NAMALWA (cell line): ENCODE measurements around the gene MPC1L.
A peak's percentile ranks its signal among the peaks of the same experiment; 100 is the strongest.

Experiments
- DNase-seq: peaks from one replicate; pipeline ENCODE4 v3.0.0-alpha.2; 2015; ENCODE audit warnings: low spot score

MPC1L gene

DNA sequence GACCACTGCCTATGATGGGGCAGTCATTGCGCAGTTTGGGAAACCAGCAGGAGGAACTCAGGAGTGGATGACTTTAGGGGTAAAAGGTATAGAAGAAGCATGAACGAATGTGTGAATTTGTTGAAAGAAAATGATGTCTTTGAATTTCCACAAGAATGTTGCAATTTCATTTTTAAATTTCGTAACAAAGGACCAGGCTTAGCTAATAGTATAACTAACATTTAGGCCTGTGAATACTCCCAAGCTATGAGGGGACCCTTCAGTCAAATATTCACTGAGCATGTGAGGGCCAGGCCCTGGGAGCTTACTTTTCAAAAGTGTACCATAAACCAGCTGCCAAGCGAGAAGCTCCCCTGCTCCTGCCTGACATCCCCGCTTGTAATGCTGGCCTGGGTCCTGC lies 5.3 kb downstream of the MPC1L start:
- no peak for DNase-seq

DNA sequence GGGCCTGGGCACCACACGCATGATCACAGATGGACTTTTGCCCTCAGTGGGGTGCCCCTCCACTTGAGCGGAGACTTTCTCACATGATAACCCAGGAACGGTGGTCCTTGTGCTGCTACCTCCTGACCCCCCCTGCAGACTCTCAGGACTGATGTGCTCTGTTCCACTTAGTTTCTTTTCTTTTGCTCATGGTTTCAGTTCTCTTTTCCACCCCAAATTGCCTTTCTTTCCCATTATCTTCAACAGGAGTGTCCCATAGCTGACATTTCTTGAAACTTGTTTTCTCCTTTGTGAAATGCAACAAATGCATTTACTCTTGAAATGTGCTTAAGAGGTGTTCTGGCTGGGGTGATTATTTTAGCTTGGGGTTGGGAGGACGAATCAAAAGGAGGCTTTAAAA lies 9.0 kb downstream of the MPC1L start:
- DNase-seq, result no peak

DNA sequence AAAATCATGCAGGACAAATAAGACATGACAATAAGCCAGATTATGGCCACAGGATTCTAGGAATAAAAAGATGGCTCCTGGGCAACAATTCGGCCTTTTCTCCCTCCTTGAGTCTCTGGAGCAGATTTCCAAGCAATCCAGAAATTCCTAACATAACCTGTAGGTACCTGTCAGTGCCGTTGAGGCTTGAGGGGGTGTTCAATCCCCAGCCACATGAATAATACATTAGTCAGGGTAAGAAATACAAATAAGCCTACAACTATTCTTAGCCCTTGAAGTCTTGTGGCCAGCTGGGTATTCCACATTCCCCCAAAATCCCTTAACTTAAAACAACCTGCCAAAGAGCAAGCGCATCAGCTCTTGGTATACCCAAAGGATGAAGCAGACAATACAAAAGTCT lies 14.5 kb downstream of the MPC1L start:
- DNase-seq, result no peak

DNA sequence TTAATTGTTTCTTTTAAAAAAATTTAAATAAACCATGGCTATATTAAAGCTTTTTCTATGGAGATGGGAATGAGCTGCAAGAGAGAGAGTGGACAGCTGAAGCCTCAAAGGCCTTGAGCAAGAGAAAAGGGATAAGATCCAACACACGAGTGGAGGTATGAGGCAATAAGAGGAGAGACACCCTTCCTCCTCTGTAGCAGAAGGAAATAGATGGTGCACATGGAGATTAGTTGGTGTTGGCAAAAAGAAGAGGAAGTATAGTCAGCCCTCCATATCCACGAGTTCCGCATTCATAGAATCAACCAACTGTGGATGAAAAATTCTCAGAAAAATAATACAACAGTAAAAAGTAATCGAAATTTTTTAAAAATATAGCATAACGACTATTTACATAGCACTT lies 20.9 kb downstream of the MPC1L start:
- peak; percentile 59 for DNase-seq

DNA sequence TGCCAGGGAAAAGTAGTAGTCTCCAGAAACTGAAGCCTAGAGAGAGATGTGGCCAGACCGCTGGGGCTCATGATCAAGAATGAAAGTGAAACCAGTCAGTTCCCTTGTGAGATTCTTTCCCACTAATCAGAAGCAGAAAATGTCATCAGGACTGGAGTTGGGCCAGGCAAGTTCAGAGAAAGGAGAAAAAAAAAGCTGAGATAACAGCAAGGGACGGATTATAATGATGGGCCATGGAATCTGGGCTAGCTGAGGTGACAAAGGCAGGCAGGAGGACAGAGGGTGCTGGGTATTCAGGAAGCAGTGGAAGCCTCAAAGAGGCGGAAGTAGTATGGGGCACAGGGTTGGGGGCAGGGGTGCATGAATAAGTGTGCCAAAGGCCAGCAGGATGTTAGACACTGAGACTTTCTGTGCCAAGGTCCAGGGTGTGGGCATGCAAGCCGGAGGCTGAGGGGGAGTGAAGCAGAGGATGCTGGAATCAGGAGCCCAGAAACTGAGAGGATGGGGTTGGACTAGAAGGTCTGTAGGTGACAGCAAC lies 21.7 kb downstream of the MPC1L start:
- peak; percentile 74 for DNase-seq

DNA sequence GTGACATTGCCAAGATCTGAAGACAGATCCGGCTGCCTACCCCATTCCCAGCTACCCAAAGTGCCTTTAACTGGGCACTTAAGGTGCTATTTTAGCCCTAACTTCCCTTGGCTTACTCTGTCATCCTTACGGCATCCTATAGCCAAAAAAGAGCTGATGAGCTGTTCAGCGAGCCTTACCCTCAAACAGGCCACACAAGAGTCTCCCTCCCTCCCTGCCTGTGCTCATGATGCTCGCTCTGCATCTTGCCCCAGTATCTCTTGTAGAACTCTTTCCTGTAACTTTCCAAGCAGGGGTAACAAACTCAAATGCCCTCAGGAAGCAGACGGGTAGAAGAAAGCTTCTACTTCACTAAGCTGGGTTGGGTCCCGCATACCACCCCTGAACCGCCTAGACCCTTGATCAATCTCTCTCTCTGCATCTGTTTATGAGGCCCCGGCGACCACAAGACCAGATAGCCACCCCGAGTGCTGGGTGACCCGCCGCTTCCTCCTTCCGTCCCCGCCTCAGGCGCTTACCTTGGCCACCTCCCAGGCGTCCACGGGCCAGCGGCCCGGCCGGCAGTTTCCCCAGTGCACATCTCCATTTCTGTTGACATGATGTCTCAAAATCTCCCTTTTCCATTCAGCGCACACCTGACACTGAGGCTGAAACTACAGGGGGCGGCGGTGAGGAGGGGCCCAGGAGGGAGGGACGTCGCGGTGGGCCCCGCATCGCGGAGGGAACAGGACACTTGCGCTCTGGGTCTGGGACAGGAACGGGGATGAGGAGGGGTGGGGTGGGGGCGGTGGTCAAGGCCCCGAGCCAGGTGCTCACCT lies 23.5 kb downstream of the MPC1L start:
- DNase-seq, result peak; percentile 46

DNA sequence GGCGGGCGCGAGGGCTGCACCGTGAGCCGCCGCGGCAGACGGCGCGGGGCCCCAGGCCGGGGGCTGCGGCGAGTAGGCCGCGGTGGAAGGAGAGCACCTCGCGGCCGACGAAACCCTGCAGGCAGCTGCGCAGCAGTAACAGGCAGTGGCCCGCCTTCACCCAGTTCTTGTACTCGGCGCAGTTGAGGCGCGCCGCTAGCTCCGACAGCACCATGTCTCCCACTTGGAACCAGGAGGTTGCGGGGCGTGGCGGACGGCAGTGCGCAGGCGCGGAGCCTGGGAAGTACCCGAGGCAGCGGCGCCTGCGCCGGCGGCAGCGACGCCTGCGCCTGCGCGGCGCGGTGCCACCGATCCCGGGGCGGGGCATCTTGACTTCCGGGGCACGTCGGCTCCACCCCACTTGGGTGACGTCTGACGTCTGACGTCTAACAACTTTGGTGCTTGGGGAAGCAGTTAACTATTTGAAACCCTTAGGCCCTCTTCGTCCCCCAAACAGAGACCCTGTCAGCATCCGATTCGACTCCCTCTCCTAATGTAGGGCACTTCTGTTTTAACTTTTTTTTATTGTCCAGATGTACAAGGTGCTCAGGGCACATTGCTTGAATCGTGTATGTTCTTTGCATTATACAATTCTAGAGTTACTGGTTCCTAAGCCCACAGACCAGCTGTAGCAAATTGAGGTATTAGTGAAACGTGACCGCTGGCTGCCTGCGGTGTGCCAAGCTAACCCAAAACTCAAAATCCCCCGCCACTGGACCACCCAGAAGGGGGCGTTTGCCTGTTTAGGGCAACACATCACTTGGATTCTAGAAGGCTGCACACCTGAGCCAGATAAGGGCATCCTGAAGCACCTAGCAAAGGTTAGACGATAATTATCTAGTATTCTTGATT lies 24.3 kb downstream of the MPC1L start, which contains the start of gene CXorf38:
Gene CXorf38, minus strand, starts transcription at position 255 of the 891 bp plus-strand sequence. Its CDS starts 41 bp downstream, at position 214.
- DNase-seq, result peak; percentile 91

DNA sequence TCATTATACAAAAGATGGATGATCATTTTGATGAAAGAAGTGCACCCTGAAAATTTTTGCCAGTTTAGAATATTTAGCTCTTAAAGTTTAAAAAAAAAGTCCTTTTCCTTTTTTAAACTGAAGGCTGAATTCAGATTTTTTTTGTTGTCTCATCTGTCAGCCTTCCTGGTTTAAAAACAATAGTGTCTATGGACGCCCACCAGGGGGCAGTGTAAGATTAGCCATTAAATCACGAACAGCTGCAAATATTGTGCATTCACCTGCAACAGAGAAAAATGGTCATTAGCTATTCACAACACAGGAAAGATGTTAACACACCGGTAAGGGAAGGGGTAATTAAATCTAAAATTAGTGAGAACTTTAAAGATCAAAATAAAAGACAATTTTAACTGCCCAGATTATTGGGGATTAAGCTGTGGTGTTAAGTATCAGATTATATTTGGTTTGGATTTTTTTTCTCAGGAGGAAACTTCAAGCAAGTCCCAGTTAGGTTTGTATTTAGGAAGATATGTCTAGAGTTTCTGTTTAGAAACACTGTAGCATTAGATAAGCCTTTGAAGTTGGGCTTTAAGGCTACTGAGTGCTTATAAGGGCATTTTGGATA lies 28.5 kb downstream of the MPC1L start:
- peak; percentile 74 for DNase-seq

DNA sequence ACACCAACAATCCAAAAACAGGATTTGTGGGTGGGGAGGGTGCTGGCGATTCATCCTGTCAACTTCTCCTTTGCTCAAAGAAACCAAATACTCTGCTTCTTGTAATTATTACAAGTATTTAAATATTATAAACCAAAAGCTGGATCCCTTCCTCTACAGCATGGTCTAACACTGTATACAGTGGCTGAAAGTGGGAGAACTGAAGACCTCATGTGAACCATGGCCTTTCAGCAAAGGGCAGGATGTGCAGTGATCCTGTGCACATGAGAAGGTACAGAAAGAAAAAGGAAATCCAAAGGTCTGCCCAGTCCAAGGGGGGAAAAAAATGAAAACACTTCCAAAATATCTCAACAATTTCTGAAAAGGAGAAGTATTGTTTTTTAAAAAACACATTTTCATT lies 29.4 kb downstream of the MPC1L start:
- DNase-seq, result no peak

DNA sequence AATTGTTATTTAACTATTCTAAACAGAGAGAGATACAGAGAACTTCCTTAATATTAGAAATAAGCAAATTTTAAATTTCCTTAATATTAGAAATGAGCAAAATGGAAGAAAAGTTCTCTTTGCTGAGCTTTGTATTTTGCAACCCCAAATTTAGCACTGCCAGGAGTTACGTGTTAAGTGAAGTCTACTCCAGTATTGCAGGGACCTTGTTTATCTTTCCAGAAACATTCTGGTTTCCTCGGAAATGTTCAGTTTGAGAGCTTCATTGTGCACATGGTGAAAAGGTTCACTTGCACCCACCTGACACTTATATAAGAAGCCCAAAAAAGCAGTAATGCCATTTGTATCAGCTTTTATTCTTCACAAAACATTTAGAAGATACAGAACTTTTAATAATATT lies 30.3 kb downstream of the MPC1L start:
- DNase-seq, result no peak

DNA sequence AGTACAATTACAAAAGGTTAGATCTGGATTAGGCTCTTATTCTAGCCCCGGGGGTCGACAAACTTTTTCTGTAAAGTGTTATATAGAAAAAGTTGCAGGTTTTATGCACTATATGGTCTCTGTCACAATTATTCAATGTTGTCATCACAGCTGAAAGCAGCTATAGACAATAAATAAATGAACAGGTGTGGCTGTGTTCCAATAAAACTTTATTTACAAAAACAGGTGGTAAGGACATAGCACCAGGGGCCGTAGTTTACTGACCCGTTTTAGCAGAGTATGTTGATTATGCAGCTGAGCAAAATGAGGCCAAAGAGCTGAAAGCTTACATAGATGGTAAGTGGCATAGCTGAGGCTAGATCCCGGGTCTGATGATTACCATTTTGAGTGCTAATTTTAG lies 37.2 kb downstream of the MPC1L start:
- no peak for DNase-seq

DNA sequence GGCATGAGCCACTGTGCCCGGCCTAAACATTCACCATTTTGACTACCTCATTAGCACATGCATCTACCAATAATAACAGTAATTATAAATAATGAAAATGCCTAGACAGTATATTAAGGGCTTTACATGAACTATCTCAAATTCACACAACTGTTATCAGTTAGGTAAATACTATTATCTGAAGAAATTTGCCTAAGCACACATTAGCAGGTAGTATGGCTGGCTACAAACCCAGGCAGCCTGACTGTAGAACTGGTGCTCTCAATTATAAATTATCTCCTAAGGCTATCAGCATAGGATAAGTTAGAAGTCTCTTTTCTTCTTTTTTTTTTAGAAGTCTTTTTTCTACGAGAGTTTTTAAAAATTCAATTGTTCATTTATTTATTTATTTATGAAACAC lies 38.3 kb downstream of the MPC1L start:
- no peak for DNase-seq

DNA sequence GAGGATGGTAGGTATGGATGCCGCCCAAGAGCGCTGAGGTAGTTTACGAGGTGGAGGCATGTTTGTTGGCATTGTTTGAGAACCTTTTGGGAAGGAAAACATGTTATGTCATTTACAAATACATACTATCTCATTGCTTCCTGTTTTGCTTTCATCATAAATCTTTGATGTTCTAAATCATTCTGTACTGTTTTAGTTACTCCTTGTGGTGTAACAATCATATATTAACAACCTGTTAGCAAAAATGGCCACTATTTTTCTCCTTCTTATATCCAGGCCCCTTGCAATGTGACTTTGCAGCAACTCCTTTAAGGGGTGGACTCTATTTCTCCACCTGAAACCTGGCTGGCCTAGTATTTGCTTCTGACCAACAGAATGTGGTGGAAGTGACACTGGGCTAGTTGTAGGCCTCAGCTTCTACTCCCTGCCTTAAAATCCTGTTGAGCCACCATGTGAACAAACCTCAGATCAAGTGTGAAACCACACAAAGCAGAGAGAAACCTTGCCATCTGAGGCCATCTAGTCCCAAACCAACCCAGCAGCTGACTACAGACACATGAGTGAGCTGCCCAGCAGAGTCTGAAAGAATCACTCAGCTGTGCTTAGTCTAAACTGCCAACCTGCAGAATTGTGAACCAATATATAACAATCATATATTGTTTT lies 40.0 kb downstream of the MPC1L start:
- no peak for DNase-seq

DNA sequence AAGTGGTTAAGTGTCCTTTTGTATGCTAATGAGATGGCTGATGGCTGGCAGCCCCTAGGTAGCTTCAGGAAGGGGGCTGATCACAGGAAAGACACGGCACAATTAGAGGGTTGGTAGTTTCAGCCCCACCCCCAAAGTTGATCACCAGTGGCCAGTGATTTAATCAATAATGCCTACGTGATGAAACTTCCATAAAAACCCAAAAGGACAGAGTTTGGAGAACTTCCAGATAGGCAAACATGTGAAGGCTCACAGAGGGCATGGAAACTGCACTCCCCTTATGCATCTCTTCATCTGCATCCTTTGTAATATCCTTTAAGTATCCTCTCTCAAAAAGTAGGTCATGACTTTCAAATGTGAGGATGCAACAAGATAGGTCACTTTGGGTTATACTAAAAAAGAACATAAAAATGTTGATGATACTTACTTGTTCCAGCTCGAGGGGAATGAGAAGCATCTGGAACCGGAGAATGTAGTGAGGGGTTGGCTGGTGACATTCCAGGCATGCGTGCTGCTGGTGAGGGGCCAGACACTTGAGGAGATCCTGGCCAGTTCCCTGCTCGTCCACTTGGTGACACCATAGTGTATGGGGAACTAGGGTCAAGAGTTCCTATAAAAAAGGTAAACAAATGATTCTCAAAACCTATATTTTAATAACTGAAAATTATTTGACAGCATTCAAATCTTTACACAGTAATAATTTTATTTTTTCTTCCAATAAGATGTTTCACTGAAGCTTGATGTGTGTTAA lies 40.8 kb downstream of the MPC1L start:
- no peak for DNase-seq

DNA sequence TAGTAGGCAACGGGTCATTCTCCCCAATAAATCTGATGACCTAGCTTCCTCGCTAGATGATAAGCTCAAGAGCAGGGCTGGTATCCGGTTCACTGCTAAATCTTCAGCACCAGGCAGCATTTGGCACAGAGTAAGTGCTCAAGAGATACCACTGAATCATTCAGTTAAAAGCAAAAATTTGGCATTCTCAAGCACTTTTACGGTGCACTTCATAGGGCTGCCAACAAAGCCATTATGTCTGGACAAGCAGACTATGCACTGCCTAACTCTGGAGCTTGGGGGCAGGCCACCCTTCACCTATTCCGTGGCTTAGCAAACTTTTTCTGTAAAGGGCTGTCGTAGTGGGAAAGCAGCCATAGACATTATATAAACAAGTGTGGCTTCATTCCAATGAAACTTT lies 47.9 kb downstream of the MPC1L start:
- DNase-seq, result no peak
